Activated gamma-delta T cell (primary cell): ENCODE measurements around the gene CCBE1.
"Not testable (repeated sequence)": the region's sequence is repeated elsewhere in the genome, so short reads cannot be mapped to it uniquely, and the experiment has no call there.

Experiments
- DNase-seq: peaks from one replicate; lab custom pipeline; 2025; lab: John Stamatoyannopoulos, UW

CCBE1 gene

DNA sequence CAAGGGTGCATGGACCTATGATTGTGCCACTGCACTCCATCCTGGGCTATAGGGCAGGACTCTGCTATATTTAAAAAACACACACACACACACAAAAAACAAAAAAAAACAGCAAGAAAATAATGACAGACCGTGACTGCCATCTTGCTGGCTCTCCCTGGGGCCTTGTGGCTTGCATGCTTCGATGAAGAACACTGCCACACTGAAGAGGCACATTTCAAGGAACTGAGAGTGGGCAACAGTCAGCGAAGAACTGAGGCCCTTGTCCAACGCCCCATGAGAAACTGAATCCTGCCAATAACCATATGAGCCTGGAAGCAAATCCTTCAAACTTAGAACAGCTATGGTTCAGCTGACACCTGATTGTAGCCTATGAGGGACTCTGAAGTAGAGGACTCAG lies 158.1 kb downstream of the CCBE1 start:
- no peak for DNase-seq

DNA sequence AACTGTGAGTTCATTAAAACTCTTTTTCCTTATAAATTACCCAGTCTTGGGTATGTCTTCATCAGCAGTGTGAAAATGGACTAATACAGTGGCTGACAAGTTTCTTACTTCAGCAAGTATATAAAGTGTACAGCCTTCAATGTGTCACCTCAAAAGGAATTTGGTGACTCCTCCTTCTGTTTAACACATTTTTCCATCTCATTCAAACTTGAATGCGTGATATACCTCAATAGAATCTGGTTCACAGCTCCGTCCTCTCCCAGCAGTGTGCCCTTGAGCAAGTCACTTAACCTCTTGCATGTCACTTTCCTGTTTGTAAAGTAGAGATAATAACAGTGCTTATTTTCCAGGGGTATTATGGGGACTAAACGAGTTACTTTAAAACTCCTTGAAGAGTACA lies 159.6 kb downstream of the CCBE1 start:
- no peak for DNase-seq

DNA sequence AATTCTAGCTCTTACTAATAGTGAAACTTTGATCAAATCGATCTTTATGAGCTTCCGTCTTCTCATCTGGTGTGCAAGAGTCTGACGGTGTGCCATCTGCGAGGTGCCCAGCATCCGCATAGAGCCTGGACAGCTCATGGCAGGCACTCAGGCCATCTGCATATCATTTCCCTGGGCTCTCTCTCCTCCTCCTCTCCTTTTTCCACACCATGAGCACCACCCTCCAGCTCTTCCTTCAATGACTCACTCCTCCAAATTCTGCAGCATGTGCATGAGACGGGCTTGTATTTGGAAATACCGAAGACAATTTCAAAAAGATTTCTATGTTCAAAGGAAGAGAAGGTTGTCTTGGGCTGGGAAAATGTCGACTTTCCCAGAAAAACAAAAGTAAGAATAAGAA lies 161.1 kb downstream of the CCBE1 start:
- DNase-seq = no peak

DNA sequence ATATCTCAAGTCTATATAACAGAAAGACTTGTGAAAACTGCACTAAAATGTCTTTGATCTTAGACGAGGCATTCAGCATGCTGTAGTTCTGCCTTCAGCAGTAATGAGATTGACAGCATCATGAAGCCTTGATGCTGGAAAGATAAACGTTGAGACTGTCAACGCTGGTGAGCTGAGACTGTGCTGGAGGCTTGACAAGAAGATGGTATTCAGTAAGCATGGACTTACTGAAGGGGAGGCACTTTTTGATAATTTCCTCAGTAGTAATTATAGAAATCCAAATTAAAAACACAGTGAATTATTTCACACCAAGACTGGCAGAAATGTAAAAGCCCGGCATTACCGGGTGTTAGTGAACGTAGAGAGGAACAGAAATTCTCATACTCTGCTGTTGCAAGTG lies 162.2 kb downstream of the CCBE1 start:
- DNase-seq = no peak

DNA sequence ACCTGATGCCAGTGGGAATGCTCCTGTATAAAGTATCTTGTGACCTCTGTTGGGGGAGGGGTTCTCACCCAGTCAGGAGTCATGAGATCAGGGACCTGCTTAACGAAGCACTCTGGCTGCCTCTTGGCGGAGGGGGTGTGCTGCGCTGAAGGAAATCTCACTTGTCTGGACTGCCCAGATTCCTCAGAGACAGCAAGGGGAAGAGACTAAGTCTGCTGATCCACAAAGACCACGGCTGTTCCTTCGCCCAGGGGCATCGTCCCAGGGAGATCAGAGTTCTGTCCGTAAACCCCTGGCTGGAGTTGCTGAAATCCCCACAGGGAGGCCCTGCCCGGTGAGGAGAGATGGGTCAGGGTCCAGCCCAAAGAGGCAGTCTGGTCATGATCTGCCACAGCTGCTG lies 168.4 kb downstream of the CCBE1 start:
- no peak for DNase-seq

DNA sequence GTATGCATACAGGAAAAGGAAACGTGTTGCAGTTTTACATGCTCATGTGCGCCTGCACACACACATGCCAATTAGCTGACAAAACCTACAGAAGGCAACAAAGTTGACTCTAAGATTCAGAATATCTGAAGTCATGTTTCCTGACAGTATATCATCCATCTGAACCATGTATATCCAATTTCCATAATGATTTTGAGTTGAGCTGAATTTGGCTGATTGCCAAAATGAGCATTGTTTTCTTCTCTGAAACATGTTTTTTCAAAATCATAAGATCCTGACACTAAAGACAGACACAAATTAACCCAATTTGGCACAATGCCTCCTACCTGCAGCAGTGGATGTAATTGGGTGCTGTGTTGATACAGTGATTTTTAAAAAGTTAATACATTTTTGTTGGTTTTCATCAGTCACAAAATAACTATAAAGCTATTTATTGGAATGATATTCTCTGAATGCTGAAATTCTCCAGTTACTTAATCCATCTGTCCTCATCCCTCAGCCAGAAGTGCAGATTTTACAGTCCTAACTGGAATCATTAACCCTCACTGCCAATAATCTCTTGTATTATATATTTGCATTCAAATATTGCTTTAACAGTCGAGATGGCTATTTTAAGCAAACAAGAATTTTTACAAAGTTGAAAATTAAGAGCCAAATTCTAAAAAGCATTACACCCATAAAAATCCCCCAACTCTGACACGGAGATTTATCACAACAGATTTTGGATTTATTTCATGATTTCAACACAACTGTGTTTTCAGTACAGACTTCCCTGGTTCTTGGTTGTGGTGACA lies 176.5 kb downstream of the CCBE1 start:
- DNase-seq = no peak

DNA sequence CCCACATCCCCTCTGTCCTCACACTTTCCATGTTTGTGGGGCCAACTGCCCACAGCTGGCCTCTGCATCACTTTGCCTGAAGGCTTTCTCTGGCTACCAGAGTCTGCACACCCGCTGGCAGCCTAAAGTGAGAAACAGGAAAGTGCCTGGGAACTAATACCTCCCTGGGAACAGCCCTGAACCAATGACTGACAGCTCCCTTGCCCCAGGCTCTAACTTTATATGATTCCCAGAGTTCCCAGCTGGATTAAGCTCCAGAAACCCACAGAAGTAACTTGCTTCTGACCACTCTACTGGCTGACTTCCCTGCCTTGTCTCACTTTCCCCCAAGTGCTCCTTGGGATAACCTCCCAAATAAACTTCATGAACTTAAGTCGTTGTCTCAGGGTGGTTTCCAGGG lies 178.5 kb downstream of the CCBE1 start:
- no peak for DNase-seq

DNA sequence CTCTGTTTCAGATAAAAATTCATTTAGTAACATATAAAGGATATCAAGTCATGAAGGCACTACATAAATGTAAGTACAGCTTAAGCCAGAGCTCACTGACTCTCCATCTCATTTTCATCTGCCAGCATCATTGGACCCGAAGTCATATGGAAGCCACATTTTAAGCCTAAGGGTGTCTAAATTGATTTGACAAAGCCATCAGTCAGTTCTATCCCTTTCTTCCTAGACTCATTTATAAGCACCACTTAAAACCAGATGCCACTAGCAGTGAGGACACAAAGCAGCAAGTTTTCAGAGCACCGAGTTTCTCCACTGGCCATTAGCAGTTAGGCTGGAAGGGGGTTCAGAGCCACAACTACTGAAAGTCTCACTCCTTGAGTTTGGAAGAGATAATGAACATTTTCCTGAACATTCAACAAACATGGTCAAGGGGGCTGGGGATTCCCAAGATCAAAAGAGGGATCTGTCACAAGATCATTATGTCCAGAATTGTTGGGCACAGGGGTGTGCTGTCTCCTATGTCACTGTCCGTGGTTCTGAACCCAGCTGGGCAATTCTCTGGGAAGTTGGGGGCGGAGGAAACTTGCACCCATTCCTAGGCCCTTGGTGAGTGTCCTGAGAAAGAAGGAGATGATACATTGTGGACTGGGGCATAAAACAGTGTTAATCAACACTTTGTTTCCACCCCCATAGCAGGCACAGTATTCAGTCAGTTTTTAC lies 179.6 kb downstream of the CCBE1 start:
- no peak for DNase-seq

DNA sequence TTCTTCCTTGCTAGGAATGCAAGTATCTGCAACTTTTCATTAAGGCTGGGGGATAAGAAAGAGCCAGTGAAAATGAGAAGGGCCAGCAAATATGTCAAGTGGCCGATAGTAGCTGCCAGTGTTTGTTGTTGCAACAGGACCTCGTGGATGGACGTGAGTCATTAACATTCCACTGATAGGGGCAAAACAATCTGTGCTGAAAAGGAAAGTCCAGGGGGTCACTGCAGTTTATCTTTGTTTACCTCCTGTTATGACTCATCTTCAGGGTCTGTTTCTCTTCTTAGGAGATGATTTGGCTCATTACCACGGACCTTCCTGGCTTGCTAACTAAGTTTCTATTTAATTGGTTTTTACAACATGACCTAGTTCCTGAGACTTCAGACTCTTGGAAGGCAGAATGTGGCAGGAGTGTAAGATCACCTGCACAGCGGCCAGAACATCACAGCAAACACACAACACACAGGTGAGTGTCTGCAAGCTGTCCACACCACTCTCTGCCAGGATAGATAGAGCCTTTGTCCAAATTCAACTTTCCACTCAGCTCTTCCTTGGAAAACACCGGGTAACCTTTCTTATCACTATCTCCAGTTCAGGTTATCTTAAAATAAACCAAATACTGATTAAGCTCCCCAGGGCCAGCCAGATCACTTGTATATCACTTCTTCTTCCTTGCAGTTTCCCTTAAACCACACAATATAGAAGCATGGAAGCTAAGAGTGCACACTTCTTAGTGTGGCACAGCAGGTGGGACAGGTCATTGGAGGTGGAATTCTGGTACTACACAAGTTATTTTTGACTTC lies 180.7 kb downstream of the CCBE1 start:
- DNase-seq = no peak

DNA sequence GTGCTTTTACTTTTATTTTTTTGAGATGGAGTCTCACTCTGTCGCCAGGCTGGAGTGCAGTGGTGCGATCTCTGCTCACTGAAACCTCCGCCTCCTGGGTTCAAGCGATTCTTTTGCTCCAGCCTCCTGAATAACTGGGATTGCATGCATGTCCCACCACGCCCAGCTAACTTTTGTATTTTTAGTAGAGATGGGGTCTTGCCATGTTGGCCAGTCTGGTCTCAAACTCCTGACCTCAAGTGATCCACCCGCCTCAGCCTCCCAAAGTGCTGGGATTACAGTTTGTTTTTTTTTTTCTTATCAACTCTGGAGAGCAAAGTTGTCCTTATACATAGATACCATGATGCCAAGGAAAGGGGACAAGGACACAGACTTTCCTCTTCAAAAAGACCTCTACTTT lies 181.3 kb downstream of the CCBE1 start:
- DNase-seq = not testable (repeated sequence)

DNA sequence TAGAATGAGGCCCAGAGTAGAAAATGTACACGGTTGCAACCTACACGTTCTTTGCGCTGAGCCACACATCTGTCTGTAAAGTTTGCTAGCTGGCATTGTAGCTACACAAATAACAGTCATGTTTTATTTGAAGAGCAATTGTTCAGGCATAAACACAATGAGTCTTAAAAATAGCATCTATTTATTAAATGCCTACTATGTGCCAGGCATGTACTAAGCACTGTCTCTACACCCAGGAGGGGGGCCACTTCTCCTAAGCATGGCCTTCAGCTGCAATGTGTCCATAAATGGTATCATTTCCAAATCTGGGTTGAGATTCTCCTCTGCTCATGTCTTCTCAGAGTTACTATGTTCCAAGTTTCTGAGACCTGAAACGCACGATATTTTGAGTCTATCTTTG lies 182.1 kb downstream of the CCBE1 start:
- no peak for DNase-seq

DNA sequence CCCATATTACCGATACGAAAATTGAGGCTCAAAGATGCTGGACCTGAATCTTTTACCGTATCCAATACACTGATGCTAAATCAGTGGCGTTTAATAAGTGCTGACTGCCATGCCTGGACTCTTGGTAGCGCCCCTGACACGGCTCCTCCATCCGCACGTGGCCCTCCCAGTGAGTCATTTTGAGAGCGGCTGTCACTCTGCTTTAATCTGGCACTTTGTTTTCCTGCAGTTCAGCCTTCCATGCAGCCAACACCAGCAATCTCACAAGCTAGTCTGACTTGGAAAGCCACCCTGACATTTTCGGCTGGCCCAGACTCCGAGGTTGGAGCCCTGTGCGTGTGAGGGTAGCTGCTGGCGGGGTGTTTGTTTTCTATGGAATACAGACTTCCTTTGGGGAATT lies 183.0 kb downstream of the CCBE1 start:
- DNase-seq = no peak

DNA sequence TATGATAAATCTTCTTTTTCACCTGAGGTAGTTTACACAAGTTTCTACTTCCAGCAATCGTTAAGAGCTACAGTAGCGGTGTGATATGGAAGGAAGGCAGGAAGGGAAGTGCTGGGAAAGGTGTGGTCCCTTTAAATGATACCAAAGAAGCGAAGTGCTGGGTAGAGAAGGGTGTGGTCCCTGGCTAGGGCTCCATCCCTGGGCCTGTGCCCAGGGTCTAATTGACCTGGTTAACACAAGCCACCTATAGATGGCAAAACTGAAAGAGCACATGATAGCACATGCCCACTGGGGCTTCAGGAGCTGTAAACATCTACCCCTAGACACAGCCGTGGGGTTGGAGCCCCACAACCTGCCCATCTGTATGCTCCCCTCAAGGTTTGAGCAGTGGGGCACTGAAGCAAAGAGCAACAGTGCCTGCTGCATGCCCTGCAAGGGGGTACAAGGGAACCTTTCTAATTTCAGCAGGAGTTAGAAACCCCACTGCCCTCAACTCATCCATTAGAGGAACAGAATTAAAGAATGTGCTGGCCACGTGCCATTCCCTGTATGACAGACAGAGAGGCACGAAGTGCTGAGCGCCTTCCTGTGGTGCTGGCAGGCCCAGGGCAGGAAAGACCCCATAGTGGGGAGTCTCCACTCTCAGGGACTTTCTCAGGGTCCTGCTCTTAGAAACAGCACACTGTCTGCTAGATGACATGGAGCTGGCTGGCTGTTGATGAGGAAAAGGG lies 185.0 kb downstream of the CCBE1 start:
- DNase-seq = no peak

DNA sequence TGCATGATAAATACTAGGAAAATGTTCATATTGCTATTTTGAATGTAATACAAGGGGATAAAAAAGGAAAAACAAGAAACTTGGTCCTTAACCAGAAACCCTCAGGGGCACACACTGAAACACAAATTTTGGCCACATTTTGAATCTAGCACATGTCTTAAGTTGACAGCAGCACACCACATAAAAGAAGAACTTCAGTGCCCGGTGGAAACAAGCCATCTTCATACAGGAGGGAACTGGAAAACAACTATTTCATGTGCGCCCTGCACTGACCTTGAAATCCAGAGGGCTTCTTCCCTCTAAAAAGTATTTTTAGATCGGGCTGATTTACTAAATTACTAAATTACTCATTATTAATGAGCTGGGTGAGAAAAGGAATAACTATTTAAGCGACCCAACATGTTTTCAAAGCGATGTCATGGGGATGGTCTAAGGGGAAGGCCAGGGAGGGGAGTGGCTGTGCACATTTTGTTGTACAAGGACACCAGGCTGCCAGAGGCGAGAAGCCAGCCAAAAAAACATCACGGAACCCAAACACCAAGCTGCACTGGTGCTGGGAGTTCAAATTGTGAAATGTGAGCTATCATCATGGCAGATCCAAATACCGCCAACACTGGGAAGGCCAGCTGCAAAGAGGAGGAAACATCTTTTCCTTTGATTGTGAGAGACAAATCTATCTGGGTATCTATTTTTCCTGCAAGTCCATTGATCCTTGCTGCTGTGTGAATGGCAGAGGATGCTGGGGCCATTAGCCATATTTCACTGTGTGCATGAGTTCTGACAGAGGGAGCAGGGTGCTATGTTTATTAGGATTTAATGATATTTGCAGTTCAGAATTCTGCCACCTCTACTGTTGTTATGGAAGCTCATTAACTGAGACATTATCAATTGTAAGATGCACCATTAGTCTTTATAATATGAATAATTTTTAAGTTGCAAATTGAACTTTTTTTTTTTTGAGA lies 187.5 kb downstream of the CCBE1 start:
- DNase-seq = no peak

DNA sequence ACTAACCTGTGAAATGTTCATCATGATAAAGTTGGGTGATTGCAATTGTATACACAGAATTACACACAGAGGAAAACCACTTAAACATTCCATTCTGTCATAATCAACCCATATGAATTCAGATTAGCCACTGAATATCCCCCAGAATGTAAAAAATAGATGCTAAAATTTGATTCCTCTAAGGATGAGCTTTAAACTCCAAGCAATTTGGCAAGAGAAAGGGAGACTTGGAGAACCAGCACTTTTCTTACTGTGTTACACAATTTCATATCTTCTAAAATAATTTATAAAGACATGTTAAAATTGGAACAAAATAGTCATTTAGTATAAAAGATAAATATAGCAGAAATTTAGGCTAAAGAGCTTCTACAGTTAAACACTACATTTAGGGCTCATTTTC lies 191.9 kb downstream of the CCBE1 start:
- no peak for DNase-seq

DNA sequence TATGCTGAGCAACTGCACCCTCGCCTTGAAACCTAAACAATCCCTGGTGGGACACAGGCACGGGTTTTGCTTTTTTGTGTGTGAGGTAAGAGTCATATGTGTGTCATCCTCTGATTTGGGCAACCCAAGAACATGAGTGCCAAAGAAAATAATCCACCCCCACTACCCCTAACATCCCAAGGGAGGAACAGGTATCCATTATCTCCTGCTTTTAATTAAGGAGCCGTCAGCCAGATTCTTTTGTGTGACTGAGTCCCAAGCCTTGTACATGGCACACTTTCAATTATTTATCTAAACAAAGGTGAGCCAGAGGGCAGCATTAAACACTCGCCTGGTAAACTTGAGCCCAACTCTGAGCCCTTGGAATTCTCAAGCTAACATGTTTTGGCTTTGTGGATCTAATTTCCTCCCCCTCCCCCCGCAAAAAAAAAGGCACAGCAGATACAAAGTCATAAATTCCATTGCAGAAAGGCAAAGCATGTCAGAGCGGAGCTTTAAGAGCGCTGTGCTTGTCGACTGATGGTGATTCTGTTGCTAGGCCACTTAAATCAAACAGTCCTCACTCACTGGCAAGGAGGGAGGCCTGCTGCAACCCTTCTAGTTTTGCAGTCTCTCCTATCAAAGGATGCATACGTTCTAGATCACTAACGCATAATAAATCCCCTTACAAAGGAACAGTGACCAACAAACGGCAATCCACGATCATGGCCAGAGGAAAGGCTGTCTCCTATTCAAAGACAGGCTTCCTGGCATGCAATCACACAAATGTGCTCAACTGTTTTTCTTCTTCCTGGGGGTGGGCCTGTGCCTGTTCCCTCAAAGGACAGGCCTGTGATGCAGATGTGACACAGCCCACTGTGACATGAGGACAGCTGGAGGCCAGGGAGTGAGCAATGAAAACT lies 194.7 kb downstream of the CCBE1 start:
- no peak for DNase-seq

DNA sequence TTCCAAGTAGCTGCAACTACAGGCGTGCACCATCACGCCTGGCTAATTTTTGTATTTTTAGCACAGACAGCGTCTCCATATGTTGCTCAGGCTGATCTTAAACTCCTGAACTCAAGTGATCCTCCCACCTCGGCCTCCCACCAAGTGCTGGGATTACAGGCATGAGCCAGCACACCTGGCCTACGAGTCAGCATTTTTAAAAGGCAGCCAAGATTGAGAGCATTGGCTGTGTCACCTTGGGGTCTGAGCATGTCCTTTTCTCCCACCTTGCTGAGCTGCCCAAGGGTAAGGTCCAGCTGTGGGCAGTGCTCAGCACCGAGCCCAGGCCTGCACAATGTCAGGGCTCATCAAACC lies 195.3 kb downstream of the CCBE1 start:
- DNase-seq = no peak

DNA sequence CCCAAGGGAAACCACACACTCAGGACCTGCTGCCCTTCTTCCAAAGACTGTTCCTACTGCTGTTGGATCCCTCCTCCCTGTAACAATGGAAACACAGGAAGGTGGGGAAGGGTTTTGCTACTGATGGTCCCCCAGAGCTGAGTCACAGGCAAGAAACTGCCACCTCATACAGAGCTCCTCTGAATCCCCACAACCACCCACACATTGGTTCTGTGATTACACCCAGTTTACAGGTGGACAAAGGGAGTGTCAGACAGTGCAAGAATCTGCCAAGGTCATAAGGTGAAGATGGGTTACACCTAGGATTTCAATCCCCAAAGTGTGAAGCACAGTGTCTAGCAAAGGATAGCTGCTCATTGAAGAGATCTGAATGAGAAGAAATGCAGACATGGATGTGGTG lies 196.5 kb downstream of the CCBE1 start:
- no peak for DNase-seq

DNA sequence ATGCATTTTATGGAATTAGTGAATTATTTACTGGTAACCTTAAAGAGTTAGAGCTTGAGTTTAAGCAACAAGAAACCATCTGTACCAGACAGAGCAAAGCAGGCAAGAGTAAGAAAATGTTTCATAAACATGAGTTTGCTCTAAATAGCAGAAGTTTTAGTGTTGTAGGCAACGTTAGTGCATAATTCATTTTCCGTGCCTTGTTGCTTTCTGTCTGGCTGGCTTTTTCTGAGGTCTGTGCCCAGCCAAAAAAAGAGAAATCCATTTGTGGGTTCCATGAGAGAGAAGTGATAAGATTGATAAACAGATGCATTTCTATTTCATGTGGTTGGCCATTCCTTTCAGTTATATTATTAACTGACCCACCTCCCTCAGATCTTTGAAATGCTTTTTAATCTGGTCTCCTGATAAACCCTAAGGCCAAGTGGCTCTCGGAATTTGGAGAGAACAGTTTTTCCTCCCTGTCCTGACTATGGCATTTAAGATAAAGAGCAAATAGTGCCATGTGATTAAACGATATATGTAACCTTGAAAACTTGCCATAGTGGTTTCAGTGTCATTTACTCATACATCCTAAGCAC lies 198.6 kb downstream of the CCBE1 start:
- no peak for DNase-seq
